Measurements from ENCODE around the gene SSTR5.

- TF ChIP-seq, protein P1, sequence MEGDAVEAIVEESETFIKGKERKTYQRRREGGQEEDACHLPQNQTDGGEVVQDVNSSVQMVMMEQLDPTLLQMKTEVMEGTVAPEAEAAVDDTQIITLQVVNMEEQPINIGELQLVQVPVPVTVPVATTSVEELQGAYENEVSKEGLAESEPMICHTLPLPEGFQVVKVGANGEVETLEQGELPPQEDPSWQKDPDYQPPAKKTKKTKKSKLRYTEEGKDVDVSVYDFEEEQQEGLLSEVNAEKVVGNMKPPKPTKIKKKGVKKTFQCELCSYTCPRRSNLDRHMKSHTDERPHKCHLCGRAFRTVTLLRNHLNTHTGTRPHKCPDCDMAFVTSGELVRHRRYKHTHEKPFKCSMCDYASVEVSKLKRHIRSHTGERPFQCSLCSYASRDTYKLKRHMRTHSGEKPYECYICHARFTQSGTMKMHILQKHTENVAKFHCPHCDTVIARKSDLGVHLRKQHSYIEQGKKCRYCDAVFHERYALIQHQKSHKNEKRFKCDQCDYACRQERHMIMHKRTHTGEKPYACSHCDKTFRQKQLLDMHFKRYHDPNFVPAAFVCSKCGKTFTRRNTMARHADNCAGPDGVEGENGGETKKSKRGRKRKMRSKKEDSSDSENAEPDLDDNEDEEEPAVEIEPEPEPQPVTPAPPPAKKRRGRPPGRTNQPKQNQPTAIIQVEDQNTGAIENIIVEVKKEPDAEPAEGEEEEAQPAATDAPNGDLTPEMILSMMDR (IDR thresholded peaks at IDR 0.05), result no peak
- TF ChIP-seq POLR2A (IDR thresholded peaks at IDR 0.05), result no peak
Observed at GRCh38 chr16:1050516-1050915, 22.0 kb upstream of the SSTR5 start.
